ENCODE data around the gene STARD3NL. TPM values are rescaled to one million over a fixed set of nuclear protein-coding genes. Genes with fewer than 3 reads are reported as not detected.
"Not testable (repeated sequence)": the region's sequence is repeated elsewhere in the genome, so short reads cannot be mapped to it uniquely, and the experiment has no call there.

Gene STARD3NL
- total RNA-seq, 1 donor from 2014 or later: 53.8 TPM

- DNase-seq: no peak
- ATAC-seq: no peak
- no peaks in the 10 kb centered on the region for H3K4me1 ChIP-seq
- intact Hi-C loops (cut with DNase I): no loop called here
- H3K27me3 ChIP-seq: no peaks in the 10 kb centered on the region
- no peaks in the 10 kb centered on the region for H3K9me3 ChIP-seq
- H3K36me3 ChIP-seq: no peaks in the 10 kb centered on the region
- no peak for TF ChIP-seq CTCF (IDR thresholded peaks at IDR 0.05)
- no peak overlapping the region for H3K4me3 ChIP-seq
- H3K27ac ChIP-seq: no peak overlapping the region
Measured at GRCh38 chr7:38162036-38162435, 16.0 kb upstream of the STARD3NL start.

GRCh38 chr7:38163671-38164070 lies 14.4 kb upstream of the STARD3NL start:
- no peaks in the 10 kb centered on the region for H3K9me3 ChIP-seq
- H3K4me1 ChIP-seq: no peaks in the 10 kb centered on the region
- intact Hi-C loops (cut with DNase I): no loop called here
- H3K27me3 ChIP-seq: no peaks in the 10 kb centered on the region
- H3K4me3 ChIP-seq: no peak overlapping the region
- no peak overlapping the region for H3K27ac ChIP-seq
- DNase-seq (no peak), ATAC-seq (no peak)
- no peaks in the 10 kb centered on the region for H3K36me3 ChIP-seq
- no peak for TF ChIP-seq CTCF (IDR thresholded peaks at IDR 0.05)

- no peak for ATAC-seq
- no peaks in the 10 kb centered on the region for H3K36me3 ChIP-seq
- intact Hi-C loops (cut with DNase I): no loop called here
Measured at GRCh38 chr7:38168890-38169570, 9.0 kb upstream of the STARD3NL start.

GRCh38 chr7:38169847-38170246 lies 8.2 kb upstream of the STARD3NL start:
- intact Hi-C loops (cut with DNase I): no loop called here
- ATAC-seq: peak; percentile 81
- no peak for DNase-seq
- Histone ChIP-seq H3K27me3 (no peaks in the 10 kb centered on the region), H3K27ac (no peak overlapping the region), H3K4me3 (no peak overlapping the region), H3K36me3 (no peaks in the 10 kb centered on the region), H3K9me3 (no peaks in the 10 kb centered on the region), H3K4me1 (peaks cover 4% of the 10 kb centered on the region)
- no peak for TF ChIP-seq CTCF (IDR thresholded peaks at IDR 0.05)

More at GRCh38 chr7:38168890-38169570, 9.0 kb upstream of the STARD3NL start:
- Histone ChIP-seq H3K9me3 (no peaks in the 10 kb centered on the region), H3K27me3 (no peaks in the 10 kb centered on the region), H3K4me3 (no peak overlapping the region), H3K4me1 (peaks cover 4% of the 10 kb centered on the region), H3K27ac (no peak overlapping the region)
- DNase-seq: no peak
- no peak for TF ChIP-seq CTCF (IDR thresholded peaks at IDR 0.05)

GRCh38 chr7:38171623-38172391 lies 6.2 kb upstream of the STARD3NL start:
- ATAC-seq (no peak), DNase-seq (no peak)
- Histone ChIP-seq H3K27ac (no peak overlapping the region), H3K4me3 (no peak overlapping the region), H3K4me1 (peaks cover 4% of the 10 kb centered on the region), H3K9me3 (no peaks in the 10 kb centered on the region), H3K27me3 (no peaks in the 10 kb centered on the region), H3K36me3 (no peaks in the 10 kb centered on the region)
- TF ChIP-seq CTCF (IDR thresholded peaks at IDR 0.05): no peak
- intact Hi-C loops (cut with DNase I): no loop called here

GRCh38 chr7:38175547-38175946 lies 2.5 kb upstream of the STARD3NL start:
- H3K27me3 ChIP-seq; H3K27ac ChIP-seq; intact Hi-C loops (cut with DNase I); H3K36me3 ChIP-seq; H3K9me3 ChIP-seq; DNase-seq; H3K4me3 ChIP-seq; ATAC-seq: not testable (repeated sequence)
- peaks cover 17% of the 10 kb centered on the region for H3K4me1 ChIP-seq

Measured in upper lobe of right lung (tissue), 1 donor.